ENCODE measurements around the gene HES4.
"Not testable (repeated sequence)": the region's sequence is repeated elsewhere in the genome, so short reads cannot be mapped to it uniquely, and the experiment has no call there.

Gene HES4

DNA sequence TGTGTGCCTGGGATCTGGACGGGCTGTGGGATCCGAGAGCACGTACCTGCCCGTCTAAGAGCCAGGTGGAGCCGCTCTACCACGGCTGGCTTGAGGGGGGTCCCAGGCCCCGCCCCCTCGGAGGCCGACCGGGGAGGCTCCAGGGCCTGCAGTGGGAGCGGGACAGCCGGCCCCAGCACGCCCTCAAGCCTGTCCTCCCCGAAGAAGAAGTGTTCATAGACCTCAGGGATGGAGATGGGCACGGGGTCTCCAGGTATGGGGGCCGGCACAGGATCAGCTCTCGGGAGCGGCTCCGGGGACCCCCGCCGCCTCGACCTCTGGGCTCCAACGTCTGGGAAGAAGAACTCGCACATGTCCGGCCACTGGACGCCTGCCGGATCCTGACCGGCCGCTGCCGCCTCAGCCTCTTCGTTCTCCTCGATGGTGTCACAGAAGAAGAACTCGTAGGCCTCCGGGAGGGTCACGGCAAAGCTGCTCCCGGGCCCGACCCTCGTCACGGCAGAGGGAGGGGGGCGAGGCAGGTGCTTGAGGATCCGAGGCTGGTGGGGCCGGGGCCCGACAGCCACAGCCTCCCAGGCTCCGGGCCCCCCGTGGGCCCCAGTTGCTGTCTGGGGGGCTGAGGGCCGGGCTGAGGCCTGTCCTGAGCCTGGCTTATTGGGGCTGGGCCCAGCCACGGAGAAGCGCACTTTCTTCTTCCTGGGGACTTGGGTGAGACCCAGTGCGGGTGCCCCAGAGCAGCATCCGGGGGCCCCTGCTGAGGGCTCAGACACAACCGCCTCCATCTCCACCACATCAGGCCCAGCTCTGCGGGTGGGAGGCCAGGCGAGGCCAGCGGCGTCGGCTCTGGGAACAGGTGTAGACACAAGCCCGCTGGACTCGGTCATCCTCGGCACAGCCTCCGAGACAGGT lies 20.8 kb downstream of the HES4 start:
- no peak for DNase-seq

DNA sequence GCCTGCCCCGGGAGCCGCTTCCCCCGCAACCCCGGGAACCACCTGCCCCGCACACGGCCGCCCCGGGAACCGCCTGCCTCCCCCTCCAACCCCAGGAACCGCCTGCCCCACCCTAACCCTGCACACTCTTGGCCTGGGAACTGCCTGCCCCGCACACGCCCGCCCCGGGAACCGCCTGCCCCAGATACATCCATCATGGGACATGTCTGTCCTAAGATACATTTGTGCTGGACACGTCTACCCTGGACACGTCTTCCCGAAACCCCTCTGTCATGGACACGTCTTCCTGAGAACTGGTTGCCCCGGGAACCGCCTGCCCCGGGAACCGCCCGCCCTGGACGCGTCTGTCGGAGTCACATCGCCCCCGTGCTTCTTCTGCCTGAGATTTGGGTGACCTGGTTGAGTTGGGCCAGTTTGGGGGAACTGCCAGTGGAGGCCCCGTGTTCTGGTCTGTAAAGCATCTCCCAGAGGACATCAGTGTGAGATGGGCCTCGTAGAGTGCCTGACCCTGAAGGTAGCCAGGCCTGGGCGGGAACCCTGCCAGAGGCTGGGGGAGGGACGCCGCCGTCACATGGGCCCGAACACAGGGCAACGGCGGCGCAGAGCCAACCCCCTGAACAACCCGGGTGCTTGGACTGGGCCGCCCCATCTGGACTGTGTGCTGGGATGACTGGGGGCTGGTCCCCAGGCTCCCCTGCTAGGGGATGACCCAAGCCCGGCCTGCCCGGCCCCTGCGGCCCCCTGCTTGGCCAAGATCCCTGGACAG lies 21.6 kb downstream of the HES4 start:
- no peak for DNase-seq

DNA sequence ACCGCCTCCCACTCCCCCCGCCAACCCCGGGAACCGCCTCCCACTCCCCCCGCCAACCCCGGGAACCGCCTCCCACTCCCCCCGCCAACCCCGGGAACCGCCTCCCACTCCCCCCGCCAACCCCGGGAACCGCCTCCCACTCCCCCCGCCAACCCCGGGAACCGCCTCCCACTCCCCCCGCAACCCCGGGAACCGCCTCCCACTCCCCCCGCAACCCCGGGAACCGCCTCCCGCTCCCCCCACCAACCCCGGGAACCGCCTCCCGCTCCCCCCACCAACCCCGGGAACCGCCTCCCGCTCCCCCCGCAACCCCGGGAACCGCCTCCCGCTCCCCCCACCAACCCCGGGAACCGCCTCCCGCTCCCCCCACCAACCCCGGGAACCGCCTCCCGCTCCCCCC lies 23.1 kb downstream of the HES4 start:
- not testable (repeated sequence) for DNase-seq

DNA sequence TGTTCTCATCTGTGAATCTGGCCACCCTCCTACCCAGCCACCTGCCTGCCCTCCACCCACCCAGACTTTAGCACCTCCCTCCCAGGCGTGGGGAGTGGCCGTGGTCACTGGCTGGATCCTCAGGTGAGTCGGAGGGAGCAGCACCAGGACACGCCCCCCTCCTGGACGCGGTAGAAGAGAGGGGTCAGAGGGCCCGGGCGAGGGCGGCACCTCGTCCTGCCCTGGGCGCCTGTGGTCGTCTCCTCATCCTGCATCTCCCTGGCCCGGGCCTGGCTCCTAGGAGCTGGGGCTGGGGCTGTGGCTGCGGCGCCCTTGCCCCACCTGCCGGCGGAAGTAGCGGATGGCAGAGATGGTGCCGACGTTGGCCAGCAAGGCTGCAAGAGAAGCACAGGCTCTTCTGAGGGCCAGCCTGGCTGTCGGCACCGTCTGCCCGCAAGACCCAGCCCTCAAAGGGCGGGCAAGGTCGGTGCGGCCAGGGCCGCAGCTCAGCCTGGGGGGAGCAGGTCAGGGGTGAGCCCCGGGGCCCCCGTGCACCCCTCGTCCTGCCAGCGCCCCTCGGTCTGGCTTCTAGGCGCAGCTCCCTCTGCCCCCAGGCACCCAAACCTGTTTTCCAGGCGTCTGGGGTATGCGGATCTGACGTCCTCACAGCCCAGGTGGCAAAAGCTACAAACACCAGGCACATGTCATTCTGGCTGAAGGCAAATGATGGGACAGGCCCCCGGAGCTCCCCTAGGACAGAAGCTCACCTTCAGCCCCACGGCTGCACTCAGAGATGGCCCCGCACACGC lies 23.8 kb downstream of the HES4 start:
- peak; percentile 32 to 63 for DNase-seq

DNA sequence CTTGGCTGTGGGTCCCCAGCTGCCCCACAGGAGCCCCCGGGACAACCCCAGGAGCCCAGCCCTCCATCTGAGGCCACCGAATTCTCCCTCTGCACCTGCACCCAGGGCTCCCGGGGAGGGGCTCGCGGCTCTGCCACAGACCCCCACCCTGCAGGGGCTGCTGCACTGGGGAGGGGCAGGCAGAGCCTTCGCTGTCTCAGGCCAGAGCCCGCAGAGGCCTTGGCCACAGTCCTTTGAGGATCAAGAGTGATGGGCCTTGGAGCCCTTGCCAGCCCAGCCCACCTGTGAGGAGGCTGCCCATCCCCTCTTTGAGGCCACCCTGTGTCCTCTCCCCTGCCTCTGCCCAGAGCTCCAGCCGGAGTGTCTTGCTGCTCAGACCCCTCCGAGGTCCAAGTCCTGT lies 24.5 kb downstream of the HES4 start:
- DNase-seq, result no peak

DNA sequence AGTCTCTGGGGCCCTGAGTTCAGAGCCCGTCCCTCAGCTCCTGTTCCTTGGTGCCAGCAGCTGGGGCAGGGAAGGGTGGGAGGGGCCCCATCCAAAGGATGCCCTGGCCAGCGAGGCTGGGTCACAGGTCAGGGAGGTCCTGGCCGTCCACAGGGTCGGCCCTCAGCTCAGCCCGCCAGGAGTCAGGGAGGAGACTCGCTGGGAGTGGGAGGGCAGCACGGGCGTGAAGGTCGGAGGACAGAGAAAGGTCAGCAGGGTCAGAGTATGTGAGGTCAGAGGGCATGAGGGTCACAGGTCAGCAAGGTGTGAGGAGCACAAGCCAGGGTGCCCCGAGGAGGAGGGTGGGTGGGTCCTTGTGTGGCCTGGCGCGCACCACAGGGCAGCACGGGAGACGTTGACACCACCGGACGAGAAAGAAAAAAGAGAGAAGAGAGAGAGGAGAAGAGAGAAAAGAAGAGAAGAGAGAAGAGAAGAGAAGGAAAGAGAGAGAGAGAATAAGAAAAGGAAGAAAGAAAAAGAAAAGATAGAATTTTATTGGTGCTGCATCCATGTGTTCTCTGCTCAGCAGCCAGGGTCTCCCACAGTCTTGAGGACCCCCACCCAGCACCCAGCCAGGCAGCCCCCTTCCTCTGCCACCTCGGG lies 25.1 kb downstream of the HES4 start:
- no peak for DNase-seq

DNA sequence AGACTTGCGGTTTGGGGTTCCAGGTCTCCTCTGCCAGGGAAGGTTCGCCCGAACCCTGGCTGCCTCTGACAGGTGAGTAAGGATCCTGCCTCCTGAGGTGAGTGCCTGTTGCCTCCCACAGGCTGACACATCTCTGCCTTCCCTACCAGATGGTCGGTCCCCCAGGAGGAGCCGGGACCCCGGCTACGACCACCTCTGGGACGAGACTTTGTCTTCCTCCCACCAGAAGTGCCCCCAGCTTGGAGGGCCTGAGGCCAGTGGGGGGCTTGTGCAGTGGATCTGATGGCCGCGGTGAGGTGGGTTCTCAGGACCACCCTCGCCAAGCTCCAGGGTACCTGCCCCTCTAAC lies 25.6 kb downstream of the HES4 start:
- DNase-seq, result no peak

DNA sequence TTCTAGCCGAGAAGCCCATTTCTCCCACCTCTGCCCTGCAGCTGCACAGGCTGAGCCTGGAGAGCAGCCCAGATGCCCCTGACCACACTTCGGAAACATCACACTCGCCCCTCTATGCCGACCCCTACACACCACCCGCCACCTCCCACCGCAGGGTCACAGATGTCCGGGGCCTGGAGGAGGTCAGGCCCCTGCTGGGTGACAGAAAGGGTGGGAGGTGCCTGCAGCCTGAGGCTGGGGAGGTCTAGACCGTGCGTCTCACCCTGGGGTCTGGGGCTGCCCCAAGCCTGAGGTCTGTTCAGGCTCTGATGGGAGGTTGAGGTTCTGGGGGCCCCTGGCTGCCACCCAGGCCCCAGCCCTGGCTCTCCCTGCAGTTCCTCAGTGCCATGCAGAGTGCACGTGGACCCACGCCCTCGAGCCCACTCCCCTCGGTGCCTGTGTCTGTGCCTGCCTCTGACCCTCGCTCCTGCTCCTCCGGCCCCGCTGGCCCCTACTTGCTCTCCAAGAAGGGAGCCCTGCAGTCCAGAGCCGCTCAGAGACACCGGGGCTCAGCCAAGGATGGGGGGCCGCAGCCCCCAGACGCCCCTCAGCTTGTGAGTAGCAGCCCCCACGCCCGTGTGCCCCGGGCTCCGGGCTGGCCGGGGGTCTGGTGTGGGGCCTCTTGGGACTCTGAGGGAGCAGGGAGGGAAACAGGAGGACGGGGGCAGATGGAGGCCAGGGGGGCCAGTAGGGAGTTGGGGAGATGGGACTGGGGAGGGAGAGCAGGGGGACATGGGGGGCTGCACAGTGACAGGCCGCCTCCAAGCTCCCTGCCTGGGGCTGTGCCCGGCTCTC lies 26.2 kb downstream of the HES4 start:
- DNase-seq, result no peak

DNA sequence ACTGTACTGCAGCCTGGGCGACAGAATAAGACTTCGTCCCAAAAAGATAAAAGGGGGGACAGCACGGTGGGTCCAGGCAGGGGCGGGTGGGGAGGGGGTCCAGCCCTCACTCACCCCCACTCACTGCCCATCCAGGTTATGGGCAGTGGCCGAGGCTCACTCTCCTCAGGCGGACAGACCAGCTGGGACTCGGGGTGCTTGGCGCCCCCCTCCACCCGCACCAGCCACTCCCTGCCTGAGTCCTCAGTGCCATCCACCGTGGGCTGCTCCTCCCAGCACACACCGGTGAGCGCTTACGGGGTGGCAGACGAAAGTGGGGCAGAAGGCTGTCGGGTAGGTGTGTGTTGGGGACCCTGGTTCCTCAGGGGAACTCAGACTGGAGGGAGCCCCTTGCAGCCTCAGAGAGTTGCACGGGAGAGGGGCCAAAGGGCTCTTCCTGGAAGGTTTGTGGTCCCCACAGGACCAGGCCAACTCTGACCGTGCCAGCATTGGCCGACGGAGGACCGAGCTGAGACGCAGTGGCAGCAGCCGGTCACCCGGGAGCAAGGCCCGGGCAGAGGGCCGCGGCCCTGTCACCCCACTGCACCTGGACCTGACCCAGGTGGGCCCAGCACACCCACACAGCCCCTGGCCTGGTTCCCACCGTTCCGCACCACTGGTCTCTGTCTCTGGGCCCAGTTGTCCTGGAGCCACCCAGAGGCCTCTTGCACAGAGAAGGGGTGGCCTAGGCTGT lies 27.0 kb downstream of the HES4 start:
- DNase-seq, result no peak

DNA sequence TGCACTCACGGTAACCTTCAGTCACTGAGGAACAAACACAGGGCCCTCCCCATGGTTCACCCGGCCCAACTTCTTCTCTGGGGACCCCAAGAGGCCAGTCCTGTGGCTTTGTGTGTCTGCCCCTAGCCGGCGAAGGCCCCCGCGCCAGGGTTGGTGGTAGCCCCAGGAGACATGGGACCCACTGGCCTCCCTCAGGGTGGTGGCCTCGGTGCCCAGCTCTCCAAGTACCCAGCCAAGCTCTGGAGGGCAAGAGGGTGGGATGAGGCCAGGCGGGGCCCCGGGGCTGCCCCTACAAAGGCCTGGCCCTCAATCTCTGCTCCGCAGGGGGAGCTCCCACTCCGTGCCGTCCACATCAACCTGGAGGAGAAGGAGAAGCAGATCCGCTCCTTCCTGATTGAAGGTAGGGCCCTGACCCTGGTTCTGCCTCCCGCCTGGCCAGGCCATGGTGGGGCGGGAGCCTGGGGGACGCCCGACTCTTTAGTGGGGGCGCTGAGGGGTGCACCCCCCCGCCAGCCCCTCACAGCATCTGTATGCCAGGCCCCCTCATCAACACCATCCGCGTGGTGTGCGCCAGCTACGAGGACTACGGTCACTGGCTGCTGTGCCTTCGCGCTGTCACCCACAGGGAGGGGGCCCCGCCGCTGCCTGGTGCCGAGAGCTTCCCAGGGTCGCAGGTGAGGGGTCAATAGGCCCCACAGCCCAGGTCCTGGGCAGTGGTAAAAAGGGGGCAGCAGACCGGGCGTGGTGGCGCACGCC lies 28.0 kb downstream of the HES4 start:
- DNase-seq, result no peak

DNA sequence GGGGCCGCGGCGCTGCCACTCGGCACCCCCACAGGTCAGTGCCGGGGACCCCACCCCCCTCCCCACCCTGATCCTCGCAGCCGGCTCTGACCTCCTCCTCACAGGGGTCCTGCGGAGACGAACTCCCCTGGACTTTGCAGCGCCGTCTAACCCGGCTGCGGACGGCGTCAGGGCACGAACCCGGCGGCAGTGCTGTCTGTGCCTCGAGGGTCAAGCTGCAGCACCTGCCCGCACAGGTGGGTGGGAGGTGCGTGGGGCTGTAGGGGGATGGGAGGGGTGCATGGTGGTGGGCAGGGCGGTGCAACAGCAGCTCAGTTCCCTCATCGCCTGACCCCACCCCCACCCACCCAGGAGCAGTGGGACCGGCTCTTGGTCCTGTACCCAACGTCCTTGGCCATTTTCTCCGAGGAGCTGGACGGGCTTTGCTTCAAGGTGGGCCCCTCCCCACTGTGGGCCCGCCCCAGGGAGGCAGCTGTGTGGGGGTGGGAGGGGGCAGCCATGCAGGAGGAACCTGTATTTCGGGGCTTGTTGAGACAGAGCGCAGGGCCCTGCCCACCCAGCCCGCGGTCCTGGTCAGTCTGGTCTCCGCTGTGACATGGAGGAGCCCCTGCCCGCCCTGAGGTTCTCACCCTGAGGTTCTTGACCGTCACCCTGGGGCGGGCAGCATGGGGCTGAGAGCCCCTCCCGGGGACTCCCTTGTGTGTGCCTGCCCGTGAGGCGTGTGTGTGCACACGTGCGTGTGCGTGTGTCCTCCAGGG lies 28.7 kb downstream of the HES4 start:
- DNase-seq, result no peak

DNA sequence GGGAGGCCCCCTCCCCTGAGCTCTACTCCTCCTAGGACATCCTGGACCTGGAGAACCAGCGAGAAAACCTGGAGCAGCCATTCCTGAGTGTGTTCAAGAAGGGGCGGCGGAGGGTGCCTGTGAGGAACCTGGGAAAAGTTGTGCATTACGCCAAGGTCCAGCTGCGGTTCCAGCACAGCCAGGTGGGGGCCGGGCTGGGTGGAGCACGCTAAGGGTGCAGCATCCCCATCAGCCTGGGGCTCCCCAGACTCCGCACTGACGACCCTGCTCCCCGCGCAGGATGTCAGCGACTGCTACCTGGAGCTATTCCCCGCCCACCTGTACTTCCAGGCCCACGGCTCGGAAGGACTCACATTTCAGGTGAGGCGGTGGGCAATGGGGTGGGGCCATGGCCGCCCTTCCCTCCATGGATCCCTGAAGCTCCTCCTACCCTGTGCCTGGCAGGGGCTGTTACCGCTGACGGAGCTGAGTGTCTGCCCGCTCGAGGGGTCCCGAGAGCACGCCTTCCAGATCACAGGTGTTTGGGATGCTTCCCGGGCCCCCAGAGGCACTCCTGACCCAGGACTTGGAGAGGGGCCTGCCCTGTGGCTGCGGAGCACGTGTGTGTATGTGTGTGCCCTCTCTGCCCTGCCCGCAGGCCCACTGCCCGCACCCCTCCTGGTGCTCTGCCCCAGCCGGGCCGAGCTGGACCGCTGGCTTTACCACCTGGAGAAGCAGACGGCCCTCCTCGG lies 29.5 kb downstream of the HES4 start:
- DNase-seq, result no peak

DNA sequence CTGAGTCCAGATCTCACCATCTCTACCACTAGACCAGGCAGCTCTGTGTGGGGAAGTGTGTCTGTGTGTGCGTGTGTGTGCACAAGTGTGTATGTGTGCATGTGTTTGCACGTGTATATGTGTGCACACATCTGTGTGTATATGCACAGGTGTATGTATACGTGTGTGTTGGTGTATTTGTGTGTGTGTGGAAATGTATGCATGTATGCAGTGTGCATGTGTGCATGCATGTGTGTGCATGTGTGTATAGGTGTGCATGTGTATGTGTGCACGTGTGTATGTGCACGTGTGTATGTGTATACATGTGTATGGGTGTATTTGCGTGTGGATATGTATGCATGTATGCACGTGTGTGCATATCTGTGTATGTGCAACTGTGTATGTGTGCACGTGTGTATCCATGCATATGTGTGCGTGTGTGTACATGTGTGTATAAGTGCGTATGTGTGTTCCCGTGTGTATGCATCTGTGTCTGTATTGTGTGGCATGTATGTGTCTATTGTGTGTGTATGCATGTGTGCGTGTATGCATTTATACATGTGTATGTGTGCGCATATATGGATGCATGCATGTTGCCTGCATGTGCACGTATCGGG lies 30.5 kb downstream of the HES4 start:
- DNase-seq, result no peak

DNA sequence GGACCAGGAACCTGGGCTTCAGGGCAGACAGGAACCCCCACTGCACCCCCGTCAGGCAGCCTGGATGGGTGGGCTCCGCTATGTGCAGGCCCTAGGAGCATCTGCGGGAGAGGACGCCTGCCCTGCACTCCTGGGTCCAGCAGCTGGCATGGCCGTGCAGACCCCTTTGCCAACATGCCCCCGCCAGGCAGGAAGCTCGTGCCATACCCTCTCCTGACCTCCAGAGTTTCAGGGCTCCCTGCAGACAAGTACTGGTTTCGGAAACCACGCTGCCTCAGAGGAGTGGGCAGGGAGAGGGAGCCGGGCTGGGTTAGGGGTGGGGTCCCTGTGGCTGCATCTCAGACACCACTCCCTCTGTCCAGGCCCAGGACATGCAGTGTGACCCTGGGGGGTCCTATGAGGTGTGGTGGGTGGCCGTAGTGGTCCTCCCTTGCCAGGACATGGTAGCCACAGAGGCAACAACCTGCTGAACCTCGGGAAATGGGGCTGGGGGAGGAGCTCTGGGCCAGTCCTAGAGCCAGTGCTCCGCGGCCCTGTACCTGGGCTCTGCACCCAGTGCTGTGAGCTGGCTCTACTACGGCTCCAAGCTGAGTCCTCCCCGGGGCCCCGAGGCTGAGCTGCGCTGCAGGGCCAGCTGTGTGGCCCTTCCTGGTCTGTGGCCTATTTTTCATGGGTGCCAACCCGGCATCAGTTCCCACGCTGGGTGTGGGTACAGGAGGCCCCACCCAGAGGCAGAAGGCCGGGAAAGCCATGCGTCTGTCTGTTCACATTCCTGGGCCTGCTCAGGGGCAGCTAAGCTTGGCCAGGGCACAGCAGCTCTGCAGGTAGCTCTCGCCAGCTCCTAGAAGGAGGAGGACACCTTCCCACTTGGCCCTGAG lies 32.2 kb downstream of the HES4 start:
- DNase-seq, result no peak

DNA sequence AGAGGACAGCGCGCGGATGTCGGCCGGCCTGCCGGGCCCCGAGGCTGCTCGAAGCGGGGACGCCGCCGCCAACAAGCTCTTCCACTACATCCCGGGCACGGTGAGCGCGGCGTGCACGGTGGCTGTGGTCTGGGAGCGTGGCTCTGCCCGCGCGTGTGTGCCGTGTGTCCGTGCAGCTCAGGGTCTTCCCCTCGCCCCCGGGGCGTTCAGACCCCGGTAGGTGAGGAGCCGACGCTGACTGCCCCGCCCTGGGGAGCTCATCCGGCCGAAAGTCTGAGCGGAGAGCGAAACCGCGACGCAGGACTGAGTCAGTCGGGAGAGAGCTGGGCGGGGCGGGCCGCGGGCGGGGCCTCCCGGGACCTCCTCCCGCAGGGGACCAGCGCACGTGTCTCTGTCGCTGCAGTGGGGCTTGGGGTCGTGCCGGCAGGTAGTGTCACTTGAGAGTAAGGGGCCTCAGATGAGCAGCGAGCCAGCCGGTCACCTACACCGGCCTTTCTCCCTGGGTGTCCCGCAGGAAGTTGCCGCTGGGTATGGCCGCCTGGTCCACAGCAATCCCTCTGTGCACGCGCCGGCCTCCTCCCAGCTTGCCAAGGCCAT lies 33.1 kb downstream of the HES4 start:
- DNase-seq, result no peak

DNA sequence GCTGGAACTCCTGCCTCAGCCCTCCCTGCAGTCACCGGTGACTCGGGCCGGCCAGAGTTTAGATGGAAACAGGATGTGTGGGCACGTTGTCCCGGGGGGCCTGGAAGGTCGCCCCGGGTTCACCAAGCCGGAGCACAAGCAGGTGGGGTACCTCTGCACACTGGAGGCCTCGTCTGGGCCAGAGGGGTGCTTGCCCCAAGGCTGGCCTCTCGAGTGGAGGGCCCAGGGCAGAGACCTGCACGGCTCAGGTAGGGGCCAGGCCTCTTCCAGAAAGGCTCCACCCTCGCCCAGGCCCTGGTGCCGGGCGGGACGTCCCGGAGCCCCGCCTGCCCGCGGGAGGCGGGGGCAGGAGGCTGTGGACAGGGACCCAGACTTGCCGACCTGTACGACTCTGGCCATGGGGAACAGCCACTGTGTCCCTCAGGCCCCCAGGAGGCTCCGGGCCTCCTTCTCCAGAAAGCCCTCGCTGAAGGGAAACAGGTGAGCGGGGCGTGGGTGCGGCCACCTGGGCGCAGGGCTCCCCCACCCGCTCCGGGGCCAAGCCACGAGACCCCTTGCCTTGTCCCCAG lies 33.7 kb downstream of the HES4 start, which contains the start of gene PLEKHN1:
PLEKHN1 (plus strand) TSS at position 348 of the 569 bp plus-strand sequence; CDS start at position 398, 50 bp downstream.
- no peak for DNase-seq

All from NCI-H524 (cell line).